K562 (cell line): Measurements from ENCODE around the gene BLZF1. TPM values are rescaled to one million over a fixed set of nuclear protein-coding genes. Genes with fewer than 3 reads are reported as not detected.

Experiments
- ATAC-seq: fragments of 200-7000 bp; cut with Tn5 transposase; 3 replicates; pipeline ENCODE4 v1.9.1; 2020; ENCODE audit warnings: moderate library complexity
- BruUV-seq: library from RNA; stranded (reverse); fragments of 400-500 nt; replicated peaks from 2 replicates; lab custom pipeline; 2021; lab: Mats Ljungman, UMichigan
- CTCF ChIA-PET: fragments of 300-600 bp; formaldehyde crosslinking; extraction: SDS; loops from one replicate; lab custom pipeline; 2021; ENCODE audit warnings: low intra/inter-chr PET ratio; lab: Yijun Ruan, JAX
- POLR2A ChIA-PET: fragments of 300-600, 350-650 bp; sonication (Branson Sonifier 250); formaldehyde crosslinking; extraction: SDS; loops from one replicate; lab custom pipeline; 2021; ENCODE audit warnings: antibody characterized with exemption, inconsistent platforms; lab: Yijun Ruan, JAX
- DNase-seq, 4 experiments: peaks; one replicate each; pipeline versions ENCODE4 v3.0.0 to v3.0.0-alpha.2; 2011 to 2018; ENCODE audit warnings: low spot score in 3 of 4, mixed read lengths in 3 of 4; ENCODE audit errors: extremely low read depth in 1 of 4
- FAIRE-seq: peaks from 2 replicates; lab custom pipeline; 2011; peaks lifted over from hg19 to GRCh38; lab: Jason Lieb, UNC
- H2AFZ ChIP-seq: 2 replicates; pipeline ENCODE4 v1.6.0; 2011; ENCODE audit warnings: low read depth, low read length, control low read depth, inconsistent platforms
- H3K27ac ChIP-seq: fragments of 200-600 bp; 3 replicates; pipeline ENCODE4 v1.8.0; 2011; ENCODE audit warnings: low read depth, mild to moderate bottlenecking, control low read depth, inconsistent platforms, low read length, moderate library complexity, mixed read lengths; ENCODE audit errors: extremely low read depth
- H3K27me3 ChIP-seq, 2 experiments: fragments of 300-600 bp in 1 of 2; 2 replicates in 1 of 2; 3 replicates in 1 of 2; pipeline versions ENCODE4 v1.6.0 to v1.8.0; 2011; ENCODE audit warnings: inconsistent platforms in 2 of 2, low read length in 2 of 2, mild to moderate bottlenecking in 1 of 2, mixed read lengths in 1 of 2, moderate library complexity in 1 of 2; ENCODE audit not compliant: control insufficient read depth in 2 of 2, insufficient read depth in 2 of 2
- H3K36me3 ChIP-seq: fragments of 300-600 bp; 3 replicates; pipeline ENCODE4 v1.8.0; 2011; ENCODE audit warnings: mild to moderate bottlenecking, low read length, inconsistent platforms; ENCODE audit not compliant: control insufficient read depth, insufficient read depth
- H3K4me1 ChIP-seq, 2 experiments: fragments of 200-600 bp in 1 of 2; replicated peaks in 1 of 2; 2 replicates in 1 of 2; 3 replicates in 1 of 2; pipeline versions ENCODE4 v1.5.1 to v1.8.0; 2011; ENCODE audit warnings: inconsistent platforms in 2 of 2, low read length in 2 of 2, mild to moderate bottlenecking in 1 of 2, mixed read lengths in 1 of 2, moderate library complexity in 1 of 2; ENCODE audit not compliant: control insufficient read depth in 2 of 2, insufficient read depth in 2 of 2
- H3K4me2 ChIP-seq: 2 replicates; pipeline ENCODE4 v1.6.1; 2011; ENCODE audit warnings: low read length, control low read depth, inconsistent platforms, mixed read lengths; ENCODE audit not compliant: insufficient read depth
- H3K4me3 ChIP-seq: fragments of 200-600 bp; sonication (generic), shearing (Covaris generic); 2 replicates; pipeline ENCODE4 v1.5.1; 2016; ENCODE audit warnings: control low read depth, inconsistent platforms
- H3K79me2 ChIP-seq: fragments of 200-600 bp; 3 replicates; pipeline ENCODE4 v1.8.0; 2011; ENCODE audit warnings: low read length, inconsistent platforms; ENCODE audit not compliant: control insufficient read depth, insufficient read depth
- H3K9ac ChIP-seq, 2 experiments: 2 replicates each; pipeline versions ENCODE4 v1.6.0 to v1.6.1; 2011; ENCODE audit warnings: low read depth in 2 of 2, low read length in 2 of 2, control low read depth in 1 of 2, inconsistent platforms in 1 of 2, mild to moderate bottlenecking in 1 of 2, mixed read lengths in 1 of 2; ENCODE audit not compliant: insufficient read depth in 1 of 2
- H3K9me1 ChIP-seq: one replicate; pipeline ENCODE4 v1.6.0; 2011; ENCODE audit warnings: inconsistent platforms, mild to moderate bottlenecking, low read length, moderate library complexity; ENCODE audit not compliant: control insufficient read depth, insufficient read depth
- H3K9me3 ChIP-seq: replicated peaks from 2 replicates; pipeline ENCODE4 v1.5.1; 2011; ENCODE audit warnings: low read depth, low read length, inconsistent platforms; ENCODE audit not compliant: control insufficient read depth, insufficient read depth
- H4K20me1 ChIP-seq: replicated peaks from 2 replicates; pipeline ENCODE4 v1.6.1; 2011; ENCODE audit warnings: low read length, inconsistent platforms, mixed read lengths; ENCODE audit not compliant: control insufficient read depth, insufficient read depth
- CEBPB ChIP-seq: fragments of 450-650 bp; IDR thresholded peaks from 2 replicates; pipeline ENCODE4 v1.6.1; 2016; ENCODE audit warnings: missing genetic modification characterization, missing compliant biosample characterization
- EP400 ChIP-seq: fragments of 450-650 bp; IDR thresholded peaks from 2 replicates; pipeline ENCODE4 v1.6.1; 2017; ENCODE audit warnings: antibody characterized with exemption, mild to moderate bottlenecking, moderate library complexity
- GTF2E2 ChIP-seq: fragments of 200-800 bp; sonication (Bioruptor generic); IDR thresholded peaks from 2 replicates; pipeline ENCODE4 v1.6.1; 2016; ENCODE audit warnings: missing genetic modification characterization, missing compliant biosample characterization
- HNRNPLL ChIP-seq: fragments of 200-400 bp; formaldehyde crosslinking; IDR thresholded peaks from 2 replicates; pipeline ENCODE4 v1.6.1; 2017; ENCODE audit warnings: low read length, low read depth, mild to moderate bottlenecking; ENCODE audit not compliant: poor library complexity, severe bottlenecking
- ZNF212 ChIP-seq: fragments of 450-650 bp; formaldehyde crosslinking; IDR thresholded peaks from 2 replicates; pipeline ENCODE4 v1.4.0; 2020; ENCODE audit warnings: mild to moderate bottlenecking
- WGBS: fragments of 100-300 bp; shearing (Covaris generic); methylation state at CpG from one replicate; pipeline ENCODE4 v1.1.6; 2016; ENCODE audit warnings: low coverage, mixed read lengths; ENCODE audit not compliant: insufficient coverage; ENCODE audit errors: missing lambda C conversion rate; 5-methylcytosine and 5-hydroxymethylcytosine counted together
- in situ Hi-C: fragments of 300-500 bp; cut with MboI; formaldehyde crosslinking; loops from 4 replicates; pipeline ENCODE4 v1.15.0; 2018; ENCODE audit warnings: inconsistent platforms, mixed read lengths
- intact Hi-C: fragments of 100-400 bp; cut with micrococcal nuclease; formaldehyde crosslinking; loops from 2 replicates; pipeline ENCODE4 v1.14.2; 2022
- polyA plus RNA-seq, 8 experiments: library from polyadenylated mRNA; depleted of rRNA in 4 of 8; stranded (reverse) in 5 of 8; unstranded in 3 of 8; fragments of >200 nt; fragmentation: Nextera tagmentation in 2 of 8; fragmentation: Illumina TruSeq in 1 of 8; extraction: Ambion mirVana in 2 of 8; extraction: Trizol in 1 of 8; gene quantifications; 2 replicates each; pipeline versions ENCODE4 v1.2.1 to v1.2.3, GENCODE V29; 2011 to 2014; ENCODE audit warnings: inconsistent platforms in 1 of 8, missing spikeins in 1 of 8
- total RNA-seq, 7 experiments: library from RNA; depleted of rRNA in 6 of 7; stranded (reverse); fragments of >200 nt in 6 of 7; fragmentation: Illumina TruSeq in 2 of 7; extraction: Trizol in 2 of 7; gene quantifications; 2 replicates each; pipeline versions ENCODE4 v1.2.1 to v1.2.3, GENCODE V29; 2011 to 2021; ENCODE audit warnings: low replicate concordance in 1 of 7

BLZF1 gene
- total and polyA plus RNA-seq, 9 of the 15 experiments (the other 6 are each of a cell fraction or from before 2014, with no cell fraction given): 20.5 to 32.8 (median 25.3) TPM

DNA sequence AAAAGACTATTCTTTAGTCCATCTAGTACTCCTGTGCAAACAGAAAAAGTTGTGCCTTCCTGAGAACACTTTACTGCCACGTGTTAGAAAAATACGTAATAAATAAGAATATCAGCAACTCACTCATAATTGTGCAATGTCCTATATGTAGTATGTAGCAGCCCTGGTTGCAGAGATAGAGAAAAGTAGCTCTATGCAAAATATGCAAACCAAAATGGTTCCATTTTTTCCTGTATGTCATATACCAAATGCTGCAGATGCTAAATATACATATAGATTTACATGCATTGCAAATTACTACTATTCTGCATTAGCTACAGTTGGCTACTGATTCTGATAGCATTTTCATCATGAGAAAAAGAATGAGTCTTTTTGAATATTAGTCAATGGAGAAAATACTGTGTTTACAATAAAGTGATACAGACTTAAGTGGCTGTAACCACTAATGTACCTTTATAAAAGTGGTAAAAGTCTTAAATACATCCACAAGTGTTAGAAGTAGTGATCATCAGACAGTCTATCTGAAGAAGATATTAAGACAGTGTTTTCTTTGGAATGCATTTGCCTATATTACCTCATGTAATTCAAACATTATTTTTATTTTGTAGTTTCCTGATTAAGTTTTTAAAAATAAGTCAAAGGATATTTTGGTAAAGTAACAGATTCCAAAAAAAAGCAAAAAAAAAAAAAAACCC lies 20.2 kb upstream of the BLZF1 start:
- H3K4me1 ChIP-seq: peaks cover 0 to 10% of the 10 kb centered on the region in 2 experiments; a peak in 3 of 5 replicates
- no peak overlapping the region for H3K9ac ChIP-seq
- in situ Hi-C loops: no loop called here
- WGBS: 28% methylated on average over 2 of the region's 2 CpGs
- H3K36me3 ChIP-seq: no peaks in the 10 kb centered on the region
- no peak overlapping the region for H3K4me3 ChIP-seq
- BruUV-seq: no TSS peak
- no peak overlapping the region for H3K4me2 ChIP-seq
- no peaks in the 10 kb centered on the region for H3K9me1 ChIP-seq
- no peaks in the 10 kb centered on the region for H3K27me3 ChIP-seq
- ATAC-seq: no peak
- TF ChIP-seq ZNF212 (CRISPR knock-in tag) (no peak), HNRNPLL (no peak), CEBPB (peak; percentile 70), GTF2E2 (tag) (peak; percentile 77), EP400 (peak; percentile 8; the same call in 1 of the 2 replicates)
- TF ChIP-seq, all 486 proteins: peak for 3
- Histone ChIP-seq H2AFZ (no peak overlapping the region), H4K20me1 (no peaks in the 10 kb centered on the region), H3K9me3 (no peaks in the 10 kb centered on the region), H3K79me2 (no peaks in the 10 kb centered on the region), H3K27ac (no peak overlapping the region)
- CTCF ChIA-PET: interaction anchor here (1.1 to 1.4 kb wide), 3 partner anchors 744 to 1006 kb away, joined by 4 to 8 read pairs (median 6); no protein-coding TSS in a partner anchor
- FAIRE-seq (no peak), DNase-seq (no peak)
- POLR2A ChIA-PET: interaction anchor here (0.7 to 2.5 kb wide), 5 partner anchors 9 to 203 kb away, joined by 3 to 10 read pairs (median 5); partner anchors contain the start of genes BLZF1 and NME7
- intact Hi-C loops: loop anchor here (1.0 to 10.0 kb wide), 7 partner anchors 156 to 911 kb away; no protein-coding TSS in a partner anchor
